RCC 7860 (cell line): ENCODE data around the gene ARHGAP22.

ENCODE experiments used
- DNase-seq: peaks from one replicate; pipeline ENCODE4 v3.0.0-alpha.2; 2015; ENCODE audit warnings: low spot score
- FAIRE-seq: peaks from 2 replicates; lab custom pipeline; 2012; peaks lifted over from hg19 to GRCh38; lab: Jason Lieb, UNC

Gene ARHGAP22

DNA sequence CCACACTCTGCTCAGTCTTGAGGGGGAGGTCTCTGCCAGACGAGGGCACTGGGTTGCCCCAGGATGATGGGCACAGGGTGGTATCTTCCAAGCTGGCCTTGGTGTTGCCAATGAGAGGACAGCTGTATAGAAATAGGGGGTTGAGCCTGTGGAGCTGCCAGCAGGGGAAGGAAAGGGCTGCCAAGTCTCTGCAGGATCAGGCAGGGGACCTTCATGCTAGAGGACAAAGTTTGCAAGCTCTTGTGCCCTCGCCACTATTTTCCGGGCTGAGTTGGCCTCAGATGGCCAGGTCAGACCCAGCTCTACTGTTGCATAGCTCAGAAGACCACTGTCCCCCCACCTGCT lies 68.7 kb downstream of the ARHGAP22 start:
- DNase-seq (no peak), FAIRE-seq (no peak)

DNA sequence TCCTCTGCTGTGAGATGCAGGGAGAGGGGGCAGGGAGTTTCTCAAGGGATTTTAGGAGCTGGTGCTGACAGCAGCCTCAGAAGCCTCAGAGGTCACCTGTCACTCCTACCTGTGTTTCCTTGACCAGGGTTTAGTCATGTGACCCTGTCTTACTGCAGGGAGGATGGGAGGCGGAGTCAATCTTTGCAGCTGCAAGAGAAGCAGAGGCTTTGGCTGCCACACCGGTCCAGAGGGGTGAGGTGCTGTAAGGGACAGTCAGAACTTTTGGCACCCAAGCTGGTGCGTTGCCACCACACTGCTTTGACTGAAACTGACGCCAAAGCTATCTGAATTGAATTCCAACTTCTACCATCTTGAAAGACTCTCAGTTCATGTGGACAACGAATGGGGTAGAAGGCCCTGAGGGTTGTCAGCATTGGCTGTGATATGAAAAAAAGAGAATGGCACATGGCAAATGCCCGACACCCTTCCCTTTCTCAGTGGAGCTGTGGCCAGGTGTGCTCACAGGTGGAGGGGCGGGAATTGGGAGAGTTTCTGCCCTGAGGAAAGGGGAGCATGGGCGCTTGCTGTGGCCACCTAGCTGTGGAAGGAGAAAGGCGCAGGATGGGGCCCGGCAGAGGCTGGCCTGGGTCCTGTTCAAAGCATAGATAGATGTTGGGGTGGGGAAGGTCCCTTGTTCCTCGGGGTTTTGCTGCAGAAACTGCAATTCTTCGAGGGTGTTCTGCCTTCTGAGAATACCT lies 69.3 kb downstream of the ARHGAP22 start:
- FAIRE-seq: no peak
- no peak for DNase-seq

DNA sequence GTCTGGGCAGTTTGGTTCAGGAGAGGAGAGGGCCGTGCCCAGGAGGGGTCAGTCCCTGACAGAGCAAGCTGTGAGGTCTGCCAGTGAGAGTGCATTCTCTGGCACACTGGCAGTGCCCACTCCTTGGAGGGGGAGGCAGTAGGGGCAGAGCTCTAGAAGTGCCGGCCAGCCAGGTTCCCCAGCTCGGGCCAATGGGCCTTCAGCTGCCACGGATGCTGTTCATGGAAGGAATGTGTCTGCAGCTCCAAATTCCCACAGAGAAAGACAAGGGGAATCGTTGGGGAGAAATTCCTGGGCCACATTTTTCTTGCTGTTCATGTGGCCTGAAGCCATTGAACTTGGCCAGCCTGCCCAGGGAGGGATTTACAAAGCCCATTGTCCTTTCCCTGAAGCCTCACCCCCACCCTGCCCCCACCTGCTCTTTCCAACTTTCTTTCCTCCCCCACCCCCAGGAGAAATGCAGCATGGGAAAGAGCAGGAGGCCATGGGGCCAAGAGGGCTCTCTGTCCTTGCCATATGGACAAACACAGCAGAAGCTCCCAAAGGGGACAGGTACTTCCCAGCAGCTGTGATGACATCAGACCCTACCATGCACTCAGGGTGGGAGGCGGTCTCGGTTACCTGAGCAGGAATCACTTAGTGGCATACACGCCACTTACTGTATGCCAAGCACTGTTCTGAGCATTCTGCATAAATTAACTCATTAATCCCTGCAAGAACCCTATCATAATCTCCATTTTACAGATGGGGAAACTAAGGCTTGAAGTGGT lies 70.7 kb downstream of the ARHGAP22 start:
- FAIRE-seq (no peak), DNase-seq (no peak)

DNA sequence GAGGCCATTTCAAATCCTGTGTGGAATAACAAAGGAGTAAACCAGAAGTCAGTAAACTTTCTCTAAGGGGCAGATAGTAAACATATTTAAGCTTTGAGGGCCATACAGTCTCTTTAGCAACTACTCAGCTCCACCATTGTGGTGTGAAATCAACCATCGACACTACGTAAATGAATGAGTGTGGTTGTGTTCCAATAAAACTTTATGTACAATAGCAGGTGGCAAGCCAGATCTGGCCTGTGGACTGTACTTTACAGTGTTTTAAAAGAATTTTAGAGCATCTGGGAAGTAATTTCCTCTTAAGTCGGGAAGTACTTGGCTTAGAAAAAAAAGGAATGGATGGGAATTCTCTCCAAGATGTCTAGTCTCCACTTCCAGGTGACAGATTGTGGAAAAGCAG lies 71.3 kb downstream of the ARHGAP22 start:
- DNase-seq: no peak
- no peak for FAIRE-seq

DNA sequence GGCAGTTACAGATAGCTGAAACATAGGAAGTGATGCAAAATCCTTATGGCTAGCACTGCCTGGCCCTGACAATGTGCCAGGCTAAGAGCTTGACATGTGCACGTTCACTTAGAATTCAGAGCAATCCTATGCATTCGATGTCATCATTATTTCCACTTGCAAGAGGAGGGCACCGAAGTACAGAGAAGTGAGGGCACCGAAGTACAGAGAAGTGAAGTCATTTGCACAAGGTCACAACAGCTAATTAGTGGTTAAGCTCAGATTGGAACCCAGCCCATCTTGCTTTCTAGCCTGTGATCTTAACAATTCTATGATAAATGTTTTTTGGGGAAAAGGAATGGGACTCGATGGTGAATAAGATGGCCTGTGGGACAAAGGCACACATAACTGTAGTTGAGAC lies 73.4 kb downstream of the ARHGAP22 start:
- FAIRE-seq: no peak
- no peak for DNase-seq

DNA sequence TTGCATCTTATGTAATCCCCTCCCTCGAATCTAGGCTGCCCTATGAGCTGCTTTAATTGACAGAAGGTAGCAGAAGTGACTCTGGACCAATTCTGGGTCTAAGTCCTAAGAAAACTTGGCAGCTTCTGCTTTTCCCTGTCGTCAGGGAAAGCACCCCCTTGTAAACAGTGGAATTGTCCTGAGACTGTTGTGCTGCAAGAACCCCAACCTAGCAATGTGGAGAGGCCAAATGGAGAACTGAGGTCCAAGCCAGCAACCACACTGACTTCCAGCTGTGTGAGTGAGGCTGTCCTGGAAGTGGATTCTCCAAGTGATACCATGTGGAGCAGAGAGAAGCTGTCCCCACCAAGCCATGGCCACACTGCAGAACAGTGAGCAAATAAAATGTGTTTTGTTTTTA lies 75.5 kb downstream of the ARHGAP22 start:
- FAIRE-seq: no peak
- DNase-seq: no peak

DNA sequence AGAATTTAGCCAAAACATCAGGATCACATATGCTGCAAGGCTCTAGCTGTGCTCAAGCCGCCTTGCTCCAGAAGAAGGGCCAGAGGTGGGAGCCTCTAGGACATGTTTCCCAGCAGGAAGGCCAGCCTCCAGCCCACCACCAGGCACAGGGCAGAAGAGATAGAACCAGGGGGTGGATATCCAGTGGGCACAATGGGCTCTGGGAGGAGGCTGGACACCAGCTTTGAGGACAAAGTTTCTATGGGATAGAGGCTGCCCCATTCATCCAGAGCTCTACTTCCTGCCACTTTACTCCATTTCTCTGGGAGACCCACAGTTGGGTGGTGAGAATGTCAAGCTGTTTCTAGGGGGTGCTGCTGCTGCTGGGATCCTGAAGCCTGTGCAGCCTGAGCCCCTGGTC lies 77.1 kb downstream of the ARHGAP22 start:
- FAIRE-seq (no peak), DNase-seq (no peak)

DNA sequence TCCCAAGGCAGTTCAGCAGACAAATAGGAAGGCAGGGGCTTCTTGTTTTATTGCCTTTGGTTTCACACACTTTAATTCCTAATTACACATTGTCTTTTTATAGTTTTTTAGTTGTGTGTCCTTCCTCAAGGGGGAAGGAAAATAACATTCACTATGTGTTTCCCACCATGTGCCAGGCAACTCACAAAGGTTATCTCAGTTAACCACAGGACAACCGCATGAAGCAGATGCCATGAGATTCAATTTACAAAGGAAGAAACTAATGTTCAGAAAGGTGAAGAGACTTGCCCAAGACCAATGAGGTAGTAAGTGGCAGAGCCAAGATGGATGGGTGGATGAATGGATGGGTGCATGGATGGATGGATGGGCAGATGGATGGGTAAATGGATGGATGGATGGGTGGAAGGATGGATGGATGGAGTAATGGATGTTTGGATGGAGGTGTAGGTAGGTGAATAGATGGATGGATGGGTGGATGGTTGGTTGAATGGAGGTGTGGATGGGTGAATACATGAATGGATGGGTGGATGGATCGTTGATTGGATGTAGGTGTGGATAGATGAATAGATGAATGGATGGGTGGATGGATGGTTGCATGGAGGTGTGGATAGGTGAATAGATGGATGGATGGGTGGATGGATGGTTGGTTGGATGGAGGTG lies 77.9 kb downstream of the ARHGAP22 start:
- FAIRE-seq (no peak), DNase-seq (no peak)

DNA sequence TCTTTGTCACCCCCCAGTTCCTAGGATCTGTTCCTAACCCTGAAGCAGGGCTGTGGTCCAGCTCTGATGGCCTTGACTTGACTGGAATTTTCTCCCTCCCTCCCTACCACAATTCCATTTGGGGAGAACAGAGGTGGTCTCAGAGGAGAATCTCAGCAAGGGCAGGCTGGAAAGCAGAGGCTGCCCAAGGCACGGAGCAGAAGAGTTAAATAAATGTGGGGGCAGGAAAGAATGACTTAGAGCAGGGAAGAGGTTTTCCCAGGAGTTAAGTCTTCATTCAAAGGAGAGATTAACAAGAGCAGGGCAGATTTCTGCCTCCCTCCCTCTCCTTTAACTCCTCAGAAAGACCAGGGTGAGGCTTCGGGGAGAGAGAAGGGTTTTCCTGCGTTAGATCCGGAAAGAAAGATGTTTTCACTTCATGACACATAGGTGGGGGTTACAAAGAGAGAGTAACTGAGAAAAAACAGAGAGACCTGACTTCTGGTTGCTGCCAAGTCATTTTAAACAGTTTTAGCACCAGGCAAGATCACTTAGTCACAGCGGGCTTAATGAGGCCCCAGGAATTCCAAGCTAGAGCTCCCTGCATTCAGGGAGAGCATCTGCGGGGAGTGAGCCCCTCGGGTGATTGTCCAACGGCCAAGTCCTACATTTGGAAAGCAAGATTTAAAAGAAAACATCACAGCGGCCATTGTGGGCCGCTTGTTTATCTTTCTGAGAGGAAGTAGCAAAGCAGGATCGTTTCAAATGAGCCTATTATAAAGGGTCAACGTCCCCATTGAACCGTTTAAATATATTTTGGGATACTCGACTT lies 78.7 kb downstream of the ARHGAP22 start:
- FAIRE-seq: no peak

DNA sequence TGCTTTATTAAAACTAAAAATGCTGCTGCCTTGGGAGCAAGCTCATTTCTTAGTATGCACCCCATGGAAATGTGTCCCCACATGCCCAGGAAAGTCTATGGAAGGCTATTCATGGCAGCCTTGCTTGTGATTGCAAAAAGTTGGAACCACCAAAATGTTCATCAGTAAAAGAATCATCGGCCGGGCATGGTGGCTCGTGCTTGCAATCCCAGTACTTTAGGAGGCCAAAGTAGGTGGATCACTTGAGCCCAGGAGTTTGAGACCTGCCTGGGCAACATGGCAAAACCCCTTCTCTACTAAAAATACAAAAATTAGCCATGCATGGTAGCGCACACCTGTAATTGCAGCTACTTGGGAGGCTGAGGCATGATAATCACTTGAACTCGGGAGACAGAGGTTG lies 79.8 kb downstream of the ARHGAP22 start:
- no peak for FAIRE-seq
- no peak for DNase-seq

More for the DNA sequence above, 78.7 kb downstream of the ARHGAP22 start:
- DNase-seq: no peak

DNA sequence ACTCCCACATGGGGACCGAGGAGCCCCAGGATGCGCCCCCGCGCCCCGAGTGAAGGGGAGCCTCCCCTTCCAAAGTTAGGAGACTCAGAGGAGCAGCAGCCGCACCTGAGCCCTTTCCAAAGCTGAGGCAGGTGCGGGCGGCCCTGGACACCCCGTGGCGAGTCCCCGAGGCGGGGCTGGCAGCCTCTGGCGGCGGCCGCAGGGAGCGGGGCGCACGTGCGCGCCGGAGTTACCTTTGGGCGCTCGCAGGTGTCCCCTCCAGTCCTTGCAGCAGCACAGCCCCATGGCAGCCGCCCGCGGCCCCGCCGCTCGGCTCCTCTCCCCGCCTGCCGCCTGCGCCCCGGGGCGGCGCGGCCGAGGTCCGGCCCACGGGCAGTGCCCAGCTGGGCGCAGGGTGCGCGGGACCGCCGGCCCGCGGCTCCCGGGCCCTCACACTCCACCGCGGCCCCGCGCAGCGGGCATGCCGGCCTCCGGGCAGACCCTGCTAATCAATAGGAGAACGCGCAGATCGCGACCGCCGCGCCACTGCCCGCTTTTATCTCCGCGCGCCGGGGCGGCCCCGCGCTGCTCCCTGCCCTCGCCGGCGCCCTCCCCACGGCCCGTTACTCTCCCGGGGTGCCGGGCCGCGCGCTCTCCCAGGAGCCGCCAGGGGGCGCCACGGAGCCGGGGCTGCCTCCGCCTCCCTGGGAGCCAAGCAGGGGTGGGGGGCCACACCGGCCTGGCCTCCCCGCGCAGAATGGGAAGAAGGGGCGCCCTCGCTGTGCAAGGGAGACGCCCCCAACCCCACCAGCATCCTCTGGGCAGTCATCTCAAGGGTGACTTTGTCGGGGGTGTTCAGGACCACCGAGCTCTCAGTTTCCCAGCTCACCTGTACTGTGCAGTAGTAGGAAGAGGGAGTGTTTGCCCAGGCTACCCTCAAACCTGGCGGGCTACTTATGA lies 80.8 kb downstream of the ARHGAP22 start:
- no peak for DNase-seq
- no peak for FAIRE-seq

DNA sequence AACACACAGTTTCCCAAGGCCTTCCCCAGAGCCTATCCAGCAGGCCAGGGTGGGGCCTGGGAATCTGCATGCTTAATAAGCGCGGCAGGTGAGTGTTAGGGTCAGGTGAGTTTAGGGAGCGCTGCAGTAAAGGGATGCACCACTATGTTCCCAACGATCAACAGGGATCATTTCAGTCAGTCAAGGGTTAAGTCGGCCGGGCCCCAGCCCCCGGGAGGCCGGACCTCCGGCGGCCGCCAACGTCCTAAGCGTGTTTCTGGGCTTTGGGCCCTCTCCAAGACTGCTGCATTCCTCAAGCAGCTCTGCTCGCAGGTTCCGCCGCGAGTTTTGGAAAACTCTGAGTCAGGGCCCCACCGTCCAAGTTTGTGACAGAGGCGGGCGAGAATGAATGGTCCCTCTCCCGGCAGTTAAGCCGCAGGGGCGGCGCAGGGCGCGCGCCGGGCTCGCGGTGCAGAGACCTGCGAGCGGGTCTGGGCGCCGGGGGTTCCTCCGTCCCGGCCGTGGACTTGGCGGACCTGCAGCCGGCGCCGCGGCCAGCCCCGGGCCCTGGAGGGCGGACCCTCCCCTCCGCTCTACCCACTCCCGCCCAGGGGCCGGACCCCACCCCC lies 81.6 kb downstream of the ARHGAP22 start:
- FAIRE-seq (no peak), DNase-seq (no peak)

DNA sequence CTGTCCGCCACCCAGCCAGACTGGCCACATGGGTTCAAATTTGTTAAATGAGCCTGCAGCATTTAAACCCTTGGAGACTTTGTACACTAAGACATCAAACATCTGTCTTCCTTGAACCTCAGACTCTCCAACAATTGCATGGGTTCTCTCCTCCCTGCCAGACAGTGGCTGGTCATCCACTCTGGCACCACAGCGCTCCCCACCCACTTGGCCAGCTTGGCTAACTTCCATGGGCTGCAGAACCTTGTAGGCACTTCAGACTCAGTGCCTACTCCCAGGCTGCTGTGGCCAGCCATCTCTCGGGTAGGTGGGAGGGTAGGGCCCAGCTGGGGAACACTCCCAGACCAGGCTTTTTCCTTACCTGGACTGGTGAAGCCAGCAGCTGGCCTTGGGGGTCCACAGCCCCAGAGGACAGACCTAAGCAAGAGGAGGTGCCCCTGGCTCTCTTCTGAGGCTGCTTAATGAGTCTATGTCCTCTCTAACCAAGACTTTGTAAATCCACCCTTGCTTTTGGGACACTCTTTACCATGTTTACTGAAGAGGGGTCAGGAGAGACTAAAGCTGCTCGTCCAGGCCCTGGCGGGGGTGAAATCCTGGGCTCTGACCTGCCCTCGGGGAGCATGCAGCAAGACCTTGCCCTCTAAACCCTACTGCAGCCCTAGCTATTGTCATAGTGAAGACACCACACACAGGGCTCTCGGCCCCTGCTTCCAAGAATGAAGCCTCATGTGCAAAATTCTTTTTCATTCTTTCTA lies 82.7 kb downstream of the ARHGAP22 start:
- DNase-seq: no peak
- no peak for FAIRE-seq

DNA sequence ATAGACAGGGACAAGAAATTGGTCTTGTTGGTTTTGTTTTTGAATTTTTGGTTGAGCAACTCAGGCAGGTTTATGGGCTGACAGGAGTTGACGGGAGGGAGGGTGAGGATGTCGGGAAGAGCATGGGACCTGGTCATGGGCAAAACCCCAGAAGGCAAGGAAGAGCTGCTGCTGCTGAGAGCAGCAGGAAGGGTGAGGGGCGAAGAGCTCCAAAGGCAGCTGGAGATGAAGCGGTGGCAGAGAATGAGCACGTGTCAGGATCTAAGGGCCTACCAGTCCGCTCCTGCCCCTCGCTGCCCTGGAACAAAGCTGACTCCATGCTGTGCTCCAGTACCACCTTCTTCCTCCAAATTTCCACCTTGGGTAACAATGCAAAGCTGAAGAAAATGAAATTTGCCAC lies 84.3 kb downstream of the ARHGAP22 start:
- DNase-seq (no peak), FAIRE-seq (no peak)

DNA sequence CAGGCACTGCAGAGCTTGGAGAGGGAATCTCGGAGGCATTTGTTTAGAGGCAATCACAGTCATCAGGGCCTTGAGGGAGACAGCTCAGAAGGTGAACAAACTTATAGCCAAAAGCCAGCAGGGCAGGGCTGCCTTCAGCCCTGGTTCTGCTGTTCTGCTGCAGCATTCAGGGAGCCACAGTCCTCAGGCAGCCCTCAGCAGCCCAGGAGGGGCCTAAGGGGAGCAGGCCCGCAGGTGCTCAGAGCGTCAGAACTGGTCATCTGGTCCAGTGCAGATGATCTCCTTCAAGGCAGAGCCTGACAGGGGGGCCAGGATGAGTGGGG lies 84.7 kb downstream of the ARHGAP22 start:
- DNase-seq (no peak), FAIRE-seq (no peak)

DNA sequence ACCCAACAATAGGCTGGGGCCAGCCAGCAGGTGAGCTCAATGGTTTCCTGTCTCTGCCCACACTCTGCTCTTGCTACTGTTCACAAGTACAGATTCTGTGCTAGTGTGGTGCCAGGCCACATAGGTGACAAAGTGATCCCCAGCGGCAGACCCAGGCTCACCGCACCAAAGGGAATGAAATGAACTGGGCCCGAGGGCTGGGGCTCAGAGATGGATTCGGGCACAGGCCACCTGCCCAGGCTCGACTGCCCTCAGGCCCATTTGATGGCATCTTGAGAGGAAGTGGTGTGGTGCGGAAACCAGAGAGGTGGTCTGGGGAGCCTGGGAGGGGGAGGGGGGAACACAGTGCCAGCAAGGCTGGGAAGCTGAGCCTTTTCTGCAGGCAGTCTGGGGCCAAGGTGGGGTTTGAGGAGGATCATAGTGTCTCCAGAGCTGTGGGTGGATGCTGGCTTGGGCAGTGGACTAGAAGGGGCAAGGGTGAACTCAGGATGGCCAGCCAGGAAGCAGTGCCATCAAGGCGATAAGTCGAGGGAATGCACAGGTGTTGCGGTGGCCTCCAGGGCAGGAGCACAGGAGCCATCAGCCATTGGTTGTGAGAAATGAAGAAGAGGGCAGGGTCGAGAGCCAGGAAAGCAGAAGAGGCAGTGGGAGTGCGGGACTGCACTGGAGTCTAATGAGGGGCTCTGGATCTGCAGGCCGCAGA lies 85.2 kb downstream of the ARHGAP22 start:
- DNase-seq (no peak), FAIRE-seq (no peak)

DNA sequence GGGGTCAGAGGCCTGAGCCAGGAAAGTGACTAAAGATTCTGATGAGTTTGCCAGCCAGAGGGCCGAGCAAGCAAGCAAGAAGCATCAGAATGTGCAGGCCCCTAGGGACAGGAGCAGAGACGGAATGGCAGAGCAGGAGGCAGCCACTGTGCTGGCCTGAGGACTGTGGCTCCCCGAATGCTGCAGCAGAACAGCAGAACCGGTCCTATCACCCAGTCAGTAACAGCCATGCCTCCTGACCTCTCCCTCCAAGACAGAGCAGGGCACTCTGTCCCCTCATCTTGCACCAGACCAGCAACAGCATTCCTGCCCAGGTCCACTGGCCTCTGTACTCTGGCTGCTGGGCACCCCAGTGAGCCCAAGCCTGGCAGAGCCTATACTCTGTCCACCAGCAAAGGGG lies 85.9 kb downstream of the ARHGAP22 start:
- DNase-seq: no peak

More for the DNA sequence above, 85.9 kb downstream of the ARHGAP22 start:
- FAIRE-seq: no peak
